ENCODE results near the gene KIAA1217. TPM values are rescaled to one million over a fixed set of nuclear protein-coding genes. Genes with fewer than 3 reads are reported as not detected.
A peak's percentile ranks its signal among the peaks of the same experiment; 100 is the strongest.

The KIAA1217 gene
- total and polyA plus RNA-seq, 3 experiments from 2014 or later: 0.20 TPM; not detected in 2

GRCh38 chr10:24574578-24575155 is 365.7 kb downstream of the KIAA1217 start:
- CTCF ChIA-PET: no interaction called here
- DNase-seq: no peak
- peaks cover 0 to under 1% (median 0%) of the 10 kb centered on the region in 3 donors for H3K36me3 Mint-ChIP-seq

GRCh38 chr10:24575481-24576002 is 366.6 kb downstream of the KIAA1217 start:
- peak overlapping the region in 1 of 8 donors; percentile 2 for H3K27ac Mint-ChIP-seq
- peaks cover 21 to 31% of the 10 kb centered on the region in 2 donors for H3K27me3 Mint-ChIP-seq
- peaks cover 0 to 9% (median 4%) of the 10 kb centered on the region in 3 donors for H3K4me1 Mint-ChIP-seq
- no peaks in the 10 kb centered on the region for H3K9me3 Mint-ChIP-seq
- no peaks in the 10 kb centered on the region for H3K4me1 ChIP-seq (ENCODE audit: insufficient read depth, low read length)
- H3K4me3 Mint-ChIP-seq: no peak overlapping the region
- no peak overlapping the region for H3K27ac ChIP-seq (ENCODE audit: low read depth, low read length)
- ChIA-PET POLR2A (no interaction called here), CTCF (no interaction called here)
- H3K36me3 ChIP-seq (ENCODE audit: insufficient read depth, low read length): no peaks in the 10 kb centered on the region
- no peaks in the 10 kb centered on the region for H3K36me3 Mint-ChIP-seq
- H3K9me3 ChIP-seq (ENCODE audit: low read length): no peaks in the 10 kb centered on the region
- H3K27me3 ChIP-seq (ENCODE audit: insufficient read depth, low read length, poor library complexity, severe bottlenecking): no peaks in the 10 kb centered on the region
- no peak for DNase-seq
- H3K4me3 ChIP-seq (ENCODE audit: low read length): no peak overlapping the region

More at GRCh38 chr10:24574578-24575155, 365.7 kb downstream of the KIAA1217 start:
- Histone ChIP-seq H3K9me3 (ENCODE audit: low read length) (no peaks in the 10 kb centered on the region), H3K4me3 (ENCODE audit: low read length) (no peak overlapping the region), H3K27me3 (ENCODE audit: insufficient read depth, low read length, poor library complexity, severe bottlenecking) (no peaks in the 10 kb centered on the region), H3K4me1 (ENCODE audit: insufficient read depth, low read length) (no peaks in the 10 kb centered on the region), H3K27ac (ENCODE audit: low read depth, low read length) (no peak overlapping the region), H3K36me3 (ENCODE audit: insufficient read depth, low read length) (no peaks in the 10 kb centered on the region)
- peaks cover 0 to 9% (median 4%) of the 10 kb centered on the region in 3 donors for H3K4me1 Mint-ChIP-seq
- H3K9me3 Mint-ChIP-seq: no peaks in the 10 kb centered on the region
- H3K27me3 Mint-ChIP-seq: peaks cover 22 to 39% of the 10 kb centered on the region in 2 donors
- POLR2A ChIA-PET: no interaction called here
- no peak overlapping the region for H3K4me3 Mint-ChIP-seq
- H3K27ac Mint-ChIP-seq: no peak overlapping the region

- H3K27me3 Mint-ChIP-seq: peaks cover 5 to 9% of the 10 kb centered on the region in 2 donors
- H3K9me3 Mint-ChIP-seq: no peaks in the 10 kb centered on the region
- no peak overlapping the region for H3K4me3 Mint-ChIP-seq
- H3K27ac Mint-ChIP-seq: no peak overlapping the region
- H3K27me3 ChIP-seq (ENCODE audit: insufficient read depth, low read length, poor library complexity, severe bottlenecking): no peaks in the 10 kb centered on the region
- no peaks in the 10 kb centered on the region for H3K9me3 ChIP-seq (ENCODE audit: low read length)
- peaks cover 0 to 9% (median 4%) of the 10 kb centered on the region in 3 donors for H3K4me1 Mint-ChIP-seq
- H3K4me1 ChIP-seq (ENCODE audit: insufficient read depth, low read length): no peaks in the 10 kb centered on the region
- no peak for DNase-seq
- no peak overlapping the region for H3K27ac ChIP-seq (ENCODE audit: low read depth, low read length)
- no peak overlapping the region for H3K4me3 ChIP-seq (ENCODE audit: low read length)
- peaks cover 2 to 5% (median 4%) of the 10 kb centered on the region in 3 donors for H3K36me3 Mint-ChIP-seq
- no peaks in the 10 kb centered on the region for H3K36me3 ChIP-seq (ENCODE audit: insufficient read depth, low read length)
- ChIA-PET POLR2A (no interaction called here), CTCF (no interaction called here)
Observed at GRCh38 chr10:24579448-24579847, 370.5 kb downstream of the KIAA1217 start.

- peaks cover 4 to 6% (median 5%) of the 10 kb centered on the region in 3 donors for H3K36me3 Mint-ChIP-seq
- DNase-seq: no peak
- CTCF ChIA-PET: no interaction called here
- H3K4me3 ChIP-seq (ENCODE audit: low read length): no peak overlapping the region
- no peak overlapping the region for H3K27ac ChIP-seq (ENCODE audit: low read depth, low read length)
- no peaks in the 10 kb centered on the region for H3K27me3 ChIP-seq (ENCODE audit: insufficient read depth, low read length, poor library complexity, severe bottlenecking)
- H3K36me3 ChIP-seq (ENCODE audit: insufficient read depth, low read length): no peaks in the 10 kb centered on the region
- H3K27ac Mint-ChIP-seq: no peak overlapping the region
- peaks cover 0 to 9% (median 4%) of the 10 kb centered on the region in 3 donors for H3K4me1 Mint-ChIP-seq
- POLR2A ChIA-PET: no interaction called here
- H3K4me1 ChIP-seq (ENCODE audit: insufficient read depth, low read length): no peaks in the 10 kb centered on the region
- no peaks in the 10 kb centered on the region for H3K9me3 ChIP-seq (ENCODE audit: low read length)
- H3K9me3 Mint-ChIP-seq: no peaks in the 10 kb centered on the region
- H3K27me3 Mint-ChIP-seq: peaks cover 2 to 9% of the 10 kb centered on the region in 2 donors
- no peak overlapping the region for H3K4me3 Mint-ChIP-seq
Observed at GRCh38 chr10:24579906-24580305, 371.0 kb downstream of the KIAA1217 start.

- CTCF ChIA-PET: no interaction called here
Observed at GRCh38 chr10:24589265-24589664, 380.3 kb downstream of the KIAA1217 start.

GRCh38 chr10:24590697-24591457 is 381.9 kb downstream of the KIAA1217 start:
- Mint-ChIP-seq H3K9me3 (no peaks in the 10 kb centered on the region), H3K27ac (no peak overlapping the region), H3K4me1 (no peaks in the 10 kb centered on the region), H3K4me3 (no peak overlapping the region), H3K36me3 (peaks cover 27 to 53% (median 37%) of the 10 kb centered on the region in 3 donors), H3K27me3 (no peaks in the 10 kb centered on the region)
- POLR2A ChIA-PET: no interaction called here
- H3K27me3 ChIP-seq (ENCODE audit: insufficient read depth, low read length, poor library complexity, severe bottlenecking): no peaks in the 10 kb centered on the region
- DNase-seq: no peak
- CTCF ChIA-PET: no interaction called here
- H3K4me1 ChIP-seq (ENCODE audit: insufficient read depth, low read length): no peaks in the 10 kb centered on the region
- H3K4me3 ChIP-seq (ENCODE audit: low read length): no peak overlapping the region
- peaks cover 13% of the 10 kb centered on the region for H3K36me3 ChIP-seq (ENCODE audit: insufficient read depth, low read length)
- no peaks in the 10 kb centered on the region for H3K9me3 ChIP-seq (ENCODE audit: low read length)
- H3K27ac ChIP-seq (ENCODE audit: low read depth, low read length): no peak overlapping the region

More at GRCh38 chr10:24589265-24589664, 380.3 kb downstream of the KIAA1217 start:
- Histone ChIP-seq H3K27me3 (ENCODE audit: insufficient read depth, low read length, poor library complexity, severe bottlenecking) (no peaks in the 10 kb centered on the region), H3K4me1 (ENCODE audit: insufficient read depth, low read length) (no peaks in the 10 kb centered on the region), H3K27ac (ENCODE audit: low read depth, low read length) (no peak overlapping the region), H3K4me3 (ENCODE audit: low read length) (no peak overlapping the region), H3K36me3 (ENCODE audit: insufficient read depth, low read length) (peaks cover 13% of the 10 kb centered on the region), H3K9me3 (ENCODE audit: low read length) (no peaks in the 10 kb centered on the region)
- Mint-ChIP-seq H3K27ac (no peak overlapping the region), H3K36me3 (peaks cover 30 to 54% (median 42%) of the 10 kb centered on the region in 3 donors), H3K4me1 (no peaks in the 10 kb centered on the region), H3K9me3 (no peaks in the 10 kb centered on the region), H3K27me3 (no peaks in the 10 kb centered on the region), H3K4me3 (no peak overlapping the region)
- POLR2A ChIA-PET: no interaction called here
- no peak for DNase-seq

GRCh38 chr10:24596217-24596930 is 387.4 kb downstream of the KIAA1217 start:
- DNase-seq: no peak
- no peak overlapping the region for H3K27ac ChIP-seq (ENCODE audit: low read depth, low read length)
- H3K4me1 Mint-ChIP-seq: peaks cover 3 to 10% (median 4%) of the 10 kb centered on the region in 3 donors
- no peak overlapping the region for H3K4me3 ChIP-seq (ENCODE audit: low read length)
- H3K9me3 ChIP-seq (ENCODE audit: low read length): no peaks in the 10 kb centered on the region
- H3K27ac Mint-ChIP-seq: peak overlapping the region in 1 of 8 donors; percentile 4
- no peaks in the 10 kb centered on the region for H3K27me3 ChIP-seq (ENCODE audit: insufficient read depth, low read length, poor library complexity, severe bottlenecking)
- peaks cover 0 to 1% of the 10 kb centered on the region in 2 donors for H3K27me3 Mint-ChIP-seq
- H3K36me3 ChIP-seq (ENCODE audit: insufficient read depth, low read length): peaks cover 17% of the 10 kb centered on the region
- peaks cover 16 to 55% (median 30%) of the 10 kb centered on the region in 3 donors for H3K36me3 Mint-ChIP-seq
- CTCF ChIA-PET: no interaction called here
- POLR2A ChIA-PET: no interaction called here
- peaks cover 5% of the 10 kb centered on the region for H3K4me1 ChIP-seq (ENCODE audit: insufficient read depth, low read length)
- no peaks in the 10 kb centered on the region for H3K9me3 Mint-ChIP-seq
- no peak overlapping the region for H3K4me3 Mint-ChIP-seq

GRCh38 chr10:24597426-24597825 is 388.5 kb downstream of the KIAA1217 start:
- H3K36me3 ChIP-seq (ENCODE audit: insufficient read depth, low read length): peaks cover 9% of the 10 kb centered on the region
- Mint-ChIP-seq H3K4me3 (no peak overlapping the region), H3K9me3 (no peaks in the 10 kb centered on the region), H3K27ac (no peak overlapping the region), H3K4me1 (peaks cover 3 to 10% (median 4%) of the 10 kb centered on the region in 3 donors), H3K36me3 (peaks cover 13 to 51% (median 26%) of the 10 kb centered on the region in 3 donors), H3K27me3 (peaks cover 0 to 1% of the 10 kb centered on the region in 2 donors)
- CTCF ChIA-PET: no interaction called here
- peaks cover 5% of the 10 kb centered on the region for H3K4me1 ChIP-seq (ENCODE audit: insufficient read depth, low read length)
- H3K9me3 ChIP-seq (ENCODE audit: low read length): no peaks in the 10 kb centered on the region
- H3K4me3 ChIP-seq (ENCODE audit: low read length): no peak overlapping the region
- POLR2A ChIA-PET: no interaction called here
- H3K27me3 ChIP-seq (ENCODE audit: insufficient read depth, low read length, poor library complexity, severe bottlenecking): no peaks in the 10 kb centered on the region
- no peak overlapping the region for H3K27ac ChIP-seq (ENCODE audit: low read depth, low read length)
- DNase-seq: no peak
